ENCODE data around the gene LTBP4.
A peak's percentile ranks its signal among the peaks of the same experiment; 100 is the strongest.
"Not testable (repeated sequence)": the region's sequence is repeated elsewhere in the genome, so short reads cannot be mapped to it uniquely, and the experiment has no call there.

LTBP4 gene, protein sequence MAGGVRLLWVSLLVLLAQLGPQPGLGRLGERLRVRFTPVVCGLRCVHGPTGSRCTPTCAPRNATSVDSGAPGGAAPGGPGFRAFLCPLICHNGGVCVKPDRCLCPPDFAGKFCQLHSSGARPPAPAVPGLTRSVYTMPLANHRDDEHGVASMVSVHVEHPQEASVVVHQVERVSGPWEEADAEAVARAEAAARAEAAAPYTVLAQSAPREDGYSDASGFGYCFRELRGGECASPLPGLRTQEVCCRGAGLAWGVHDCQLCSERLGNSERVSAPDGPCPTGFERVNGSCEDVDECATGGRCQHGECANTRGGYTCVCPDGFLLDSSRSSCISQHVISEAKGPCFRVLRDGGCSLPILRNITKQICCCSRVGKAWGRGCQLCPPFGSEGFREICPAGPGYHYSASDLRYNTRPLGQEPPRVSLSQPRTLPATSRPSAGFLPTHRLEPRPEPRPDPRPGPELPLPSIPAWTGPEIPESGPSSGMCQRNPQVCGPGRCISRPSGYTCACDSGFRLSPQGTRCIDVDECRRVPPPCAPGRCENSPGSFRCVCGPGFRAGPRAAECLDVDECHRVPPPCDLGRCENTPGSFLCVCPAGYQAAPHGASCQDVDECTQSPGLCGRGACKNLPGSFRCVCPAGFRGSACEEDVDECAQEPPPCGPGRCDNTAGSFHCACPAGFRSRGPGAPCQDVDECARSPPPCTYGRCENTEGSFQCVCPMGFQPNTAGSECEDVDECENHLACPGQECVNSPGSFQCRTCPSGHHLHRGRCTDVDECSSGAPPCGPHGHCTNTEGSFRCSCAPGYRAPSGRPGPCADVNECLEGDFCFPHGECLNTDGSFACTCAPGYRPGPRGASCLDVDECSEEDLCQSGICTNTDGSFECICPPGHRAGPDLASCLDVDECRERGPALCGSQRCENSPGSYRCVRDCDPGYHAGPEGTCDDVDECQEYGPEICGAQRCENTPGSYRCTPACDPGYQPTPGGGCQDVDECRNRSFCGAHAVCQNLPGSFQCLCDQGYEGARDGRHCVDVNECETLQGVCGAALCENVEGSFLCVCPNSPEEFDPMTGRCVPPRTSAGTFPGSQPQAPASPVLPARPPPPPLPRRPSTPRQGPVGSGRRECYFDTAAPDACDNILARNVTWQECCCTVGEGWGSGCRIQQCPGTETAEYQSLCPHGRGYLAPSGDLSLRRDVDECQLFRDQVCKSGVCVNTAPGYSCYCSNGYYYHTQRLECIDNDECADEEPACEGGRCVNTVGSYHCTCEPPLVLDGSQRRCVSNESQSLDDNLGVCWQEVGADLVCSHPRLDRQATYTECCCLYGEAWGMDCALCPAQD (N-terminal part only)

DNA sequence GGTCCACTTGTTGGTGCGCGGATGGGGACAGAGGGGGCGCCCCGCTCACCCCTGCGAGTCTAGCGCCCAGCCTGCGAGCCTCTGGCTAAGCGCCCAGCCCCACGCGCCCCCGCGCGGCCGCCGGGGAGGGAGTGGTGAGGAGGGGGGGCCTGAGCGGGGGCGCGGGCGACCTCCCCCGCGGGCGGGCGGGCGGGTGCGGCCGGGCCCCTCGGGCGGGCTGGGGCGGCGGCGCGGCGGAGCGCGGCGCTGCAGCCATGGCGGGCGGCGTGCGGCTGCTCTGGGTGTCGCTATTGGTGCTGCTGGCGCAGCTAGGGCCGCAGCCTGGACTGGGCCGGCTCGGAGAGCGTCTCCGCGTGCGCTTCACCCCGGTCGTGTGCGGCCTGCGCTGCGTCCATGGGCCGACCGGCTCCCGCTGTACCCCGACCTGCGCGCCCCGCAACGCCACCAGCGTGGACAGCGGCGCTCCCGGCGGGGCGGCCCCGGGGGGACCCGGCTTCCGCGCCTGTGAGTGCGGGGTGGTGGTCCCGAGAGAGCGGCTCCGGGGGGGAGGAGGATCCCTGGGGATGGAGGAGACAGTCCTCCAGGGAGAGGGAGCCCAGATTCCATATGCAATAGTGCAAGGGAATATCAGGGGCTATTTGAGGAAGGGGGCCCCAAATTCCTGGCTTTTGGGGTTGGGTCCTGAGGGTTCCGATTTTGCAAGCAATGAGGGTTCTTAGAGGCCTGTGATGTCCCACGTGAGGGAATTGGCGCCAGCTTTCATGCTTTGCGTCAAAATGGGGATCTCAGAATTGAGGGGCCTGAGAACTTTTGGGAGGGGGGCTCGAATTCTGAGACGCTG is at the start of gene LTBP4:
TSS of gene LTBP4 (plus strand) at position 236 of the 841 bp plus-strand sequence. CDS start at position 255, 19 bp downstream.
- DNase-seq = peak; percentile 49 to 73 (median 54)

DNA sequence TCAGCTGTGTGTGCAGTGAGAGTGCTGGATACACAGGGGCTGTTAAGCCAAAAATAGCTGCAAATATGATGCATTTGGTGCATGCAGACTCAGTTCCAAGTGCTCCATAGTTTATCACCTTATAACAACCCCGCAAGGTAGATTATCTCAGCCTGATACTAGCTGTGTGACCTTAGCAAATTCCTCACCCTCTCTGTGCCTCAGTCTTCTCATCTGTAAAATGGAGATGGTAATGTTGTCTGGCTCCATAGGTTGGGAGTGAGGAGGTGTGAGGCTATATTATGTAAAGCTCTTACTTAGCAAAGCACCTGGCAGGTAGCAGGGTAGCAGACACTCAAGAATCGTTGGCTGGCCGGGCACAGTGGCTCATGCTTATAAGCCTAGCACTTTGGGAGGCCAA is 48.3 kb upstream of the LTBP4 start:
- DNase-seq = no peak

DNA sequence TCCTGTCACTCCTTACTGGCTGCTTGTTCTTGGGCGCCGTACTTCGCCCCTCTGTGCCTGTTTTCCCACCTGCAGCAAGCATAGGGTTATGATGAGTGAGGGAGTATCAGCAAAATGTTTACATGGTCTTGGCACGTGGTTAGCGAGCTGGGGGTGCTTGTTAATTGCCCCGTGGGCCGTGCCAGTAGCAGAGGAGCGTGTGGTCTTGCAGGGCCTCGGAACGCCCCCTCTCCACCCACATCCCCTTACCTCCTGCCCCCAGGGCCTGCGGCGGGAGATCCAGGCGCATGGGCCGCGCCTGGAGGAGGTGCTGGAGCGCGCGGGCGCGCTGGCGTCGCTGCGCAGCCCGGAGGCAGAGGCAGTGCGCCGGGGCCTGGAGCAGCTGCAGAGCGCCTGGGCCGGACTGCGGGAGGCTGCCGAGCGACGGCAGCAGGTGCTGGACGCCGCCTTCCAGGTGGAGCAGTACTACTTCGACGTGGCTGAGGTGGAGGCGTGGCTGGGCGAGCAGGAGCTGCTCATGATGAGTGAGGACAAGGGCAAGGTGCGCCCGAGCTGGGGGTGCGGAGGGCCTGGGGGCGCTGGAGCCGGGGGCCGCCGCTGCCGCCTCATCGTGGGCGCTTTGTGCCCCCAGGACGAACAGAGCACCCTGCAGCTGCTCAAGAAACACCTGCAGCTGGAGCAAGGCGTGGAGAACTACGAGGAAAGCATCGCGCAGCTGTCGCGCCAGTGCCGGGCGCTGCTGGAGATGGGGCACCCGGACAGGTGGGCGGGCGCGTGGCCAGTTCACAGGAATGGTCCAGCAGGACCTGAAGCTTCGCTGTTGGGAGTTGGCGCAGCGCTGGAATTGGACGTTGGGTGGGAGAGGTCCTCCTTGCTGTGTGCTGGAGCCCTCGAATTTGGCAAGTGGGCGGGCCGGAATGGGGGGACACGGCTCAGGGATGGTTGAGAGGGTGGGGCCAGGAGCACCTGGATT is 47.0 kb upstream of the LTBP4 start:
- DNase-seq = no peak

DNA sequence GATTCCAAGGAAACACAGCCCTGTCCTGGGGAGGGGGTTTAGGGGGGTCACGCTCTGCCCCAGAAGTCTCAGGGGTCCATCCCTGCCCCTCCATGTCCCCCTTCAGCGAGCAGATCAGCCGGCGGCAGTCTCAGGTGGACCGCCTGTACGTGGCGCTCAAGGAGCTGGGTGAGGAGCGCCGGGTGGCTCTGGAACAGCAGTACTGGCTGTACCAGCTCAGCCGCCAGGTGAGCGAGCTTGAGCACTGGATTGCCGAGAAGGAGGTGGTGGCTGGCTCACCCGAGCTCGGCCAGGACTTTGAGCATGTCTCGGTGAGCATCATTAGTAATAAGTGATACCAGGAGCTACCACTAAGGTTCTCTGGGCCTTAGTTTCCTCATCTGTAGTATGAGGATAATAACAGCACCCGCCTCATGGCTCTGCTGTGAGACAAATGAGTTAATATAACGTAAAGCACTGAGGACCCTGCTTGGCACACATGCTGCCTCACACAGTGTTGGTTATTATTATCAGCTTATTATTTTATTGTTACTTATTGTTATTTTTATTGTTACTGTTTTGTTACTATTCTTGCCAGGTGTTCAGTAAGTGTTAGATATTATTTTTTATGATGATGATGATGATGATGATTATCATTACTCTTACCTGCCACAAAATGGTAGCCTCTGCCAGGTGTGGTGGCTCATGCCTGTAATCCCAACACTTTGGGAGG is 45.0 kb upstream of the LTBP4 start:
- DNase-seq = no peak

DNA sequence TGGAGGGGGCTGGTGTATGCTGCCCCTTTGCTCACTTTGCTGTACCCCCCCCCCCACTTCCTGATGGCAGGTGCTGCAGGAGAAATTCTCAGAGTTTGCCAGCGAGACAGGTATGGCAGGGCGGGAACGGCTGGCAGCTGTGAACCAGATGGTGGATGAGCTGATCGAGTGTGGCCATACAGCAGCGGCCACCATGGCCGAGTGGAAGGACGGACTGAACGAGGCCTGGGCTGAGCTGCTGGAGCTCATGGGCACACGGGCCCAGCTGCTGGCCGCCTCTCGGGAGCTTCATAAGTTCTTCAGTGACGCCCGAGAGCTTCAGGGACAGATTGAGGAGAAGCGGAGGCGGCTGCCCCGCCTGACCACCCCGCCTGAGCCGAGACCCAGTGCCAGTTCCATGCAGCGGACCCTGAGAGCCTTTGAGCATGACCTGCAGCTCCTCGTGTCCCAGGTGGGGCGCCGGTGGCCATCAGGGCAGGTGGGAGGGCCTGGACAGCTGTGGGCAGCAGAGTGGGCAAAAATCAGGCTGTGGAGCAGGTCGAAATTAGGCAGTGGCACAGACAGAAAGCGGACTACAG is 44.1 kb upstream of the LTBP4 start:
- no peak for DNase-seq

DNA sequence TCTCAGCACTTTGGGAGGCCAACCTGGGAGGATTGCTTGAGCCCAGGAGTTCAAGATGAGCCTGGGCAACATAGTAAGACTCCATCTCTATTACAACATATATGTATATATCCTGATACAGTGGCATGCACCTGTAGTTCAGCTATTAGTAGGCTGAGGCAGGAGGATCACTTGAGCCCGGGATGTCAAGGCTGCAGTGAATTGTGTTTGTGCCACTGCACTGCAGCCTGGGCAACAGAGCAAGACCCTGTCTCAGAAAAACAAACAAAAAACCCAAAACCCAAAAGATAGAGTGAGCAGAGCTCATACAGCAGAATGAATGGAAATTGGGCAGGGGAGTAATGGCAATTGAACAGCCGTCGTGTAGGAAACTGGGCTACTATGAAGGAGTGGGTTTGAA is 41.8 kb upstream of the LTBP4 start:
- no peak for DNase-seq

DNA sequence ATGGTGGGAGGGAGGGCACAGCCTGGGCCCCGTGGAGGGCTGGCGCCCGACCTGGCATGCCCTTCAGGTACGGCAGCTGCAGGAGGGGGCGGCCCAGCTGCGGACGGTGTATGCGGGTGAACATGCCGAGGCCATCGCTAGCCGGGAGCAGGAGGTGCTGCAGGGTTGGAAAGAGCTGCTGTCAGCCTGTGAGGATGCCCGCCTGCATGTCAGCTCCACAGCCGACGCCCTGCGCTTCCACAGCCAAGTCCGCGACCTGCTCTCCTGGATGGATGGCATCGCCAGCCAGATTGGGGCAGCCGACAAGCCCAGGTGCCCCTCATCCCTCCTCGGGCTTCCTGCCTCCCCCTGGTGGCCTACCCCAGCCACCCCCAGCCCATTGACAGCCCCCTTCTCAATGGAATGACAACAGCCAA is 41.1 kb upstream of the LTBP4 start:
- no peak for DNase-seq

DNA sequence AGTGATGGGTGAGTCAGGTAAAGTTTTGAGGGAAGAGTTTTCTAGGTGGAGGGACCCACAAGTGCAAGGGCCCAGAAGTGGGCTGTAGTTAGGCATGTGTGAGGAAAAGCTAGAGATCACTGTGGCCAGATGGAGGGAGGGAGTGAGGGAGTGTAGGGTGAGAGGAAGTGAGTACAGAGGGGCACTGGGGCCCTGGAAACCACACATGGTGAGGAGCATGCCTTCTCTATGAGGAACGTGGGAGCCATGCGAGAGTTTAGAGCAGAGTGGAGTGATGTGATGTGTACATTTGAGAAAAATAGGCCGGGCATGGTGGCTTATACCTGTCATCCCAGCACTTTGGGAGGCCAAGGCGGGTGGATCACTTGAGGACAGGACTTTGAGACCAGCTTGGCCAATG is 39.2 kb upstream of the LTBP4 start:
- no peak for DNase-seq

DNA sequence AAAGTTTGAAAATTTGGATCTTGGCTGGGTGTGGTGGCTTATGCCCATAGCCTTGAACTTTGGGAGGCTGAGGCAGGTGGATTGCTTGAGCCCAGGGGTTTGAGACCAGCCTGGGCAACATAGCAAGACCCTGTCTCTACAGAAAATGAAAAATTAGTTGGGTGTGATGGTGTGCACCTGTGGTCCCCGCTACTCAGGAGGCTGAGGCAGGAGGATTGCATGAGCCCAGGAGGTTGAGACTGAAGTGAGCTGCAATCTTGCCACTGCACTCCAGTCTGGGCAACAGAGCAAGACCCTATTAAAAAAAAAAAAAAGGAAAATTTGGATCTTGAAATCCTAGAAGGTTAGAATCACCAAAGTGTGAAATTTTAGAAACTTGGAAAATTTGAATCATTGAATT is 36.6 kb upstream of the LTBP4 start:
- not testable (repeated sequence) for DNase-seq

DNA sequence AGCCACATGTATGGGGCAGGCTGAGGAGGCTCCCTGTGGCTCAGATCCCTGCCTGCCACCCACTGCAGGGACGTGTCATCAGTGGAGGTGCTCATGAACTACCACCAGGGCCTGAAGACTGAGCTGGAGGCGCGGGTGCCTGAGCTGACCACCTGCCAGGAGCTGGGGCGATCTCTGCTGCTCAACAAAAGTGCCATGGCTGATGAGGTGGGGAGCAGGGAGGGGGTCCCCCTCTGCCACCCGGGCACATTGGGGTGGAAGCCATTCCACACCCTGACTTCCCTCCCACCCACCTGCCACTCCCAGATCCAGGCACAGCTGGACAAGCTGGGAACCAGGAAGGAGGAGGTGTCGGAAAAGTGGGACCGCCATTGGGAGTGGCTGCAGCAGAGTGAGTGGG is 35.8 kb upstream of the LTBP4 start:
- no peak for DNase-seq

DNA sequence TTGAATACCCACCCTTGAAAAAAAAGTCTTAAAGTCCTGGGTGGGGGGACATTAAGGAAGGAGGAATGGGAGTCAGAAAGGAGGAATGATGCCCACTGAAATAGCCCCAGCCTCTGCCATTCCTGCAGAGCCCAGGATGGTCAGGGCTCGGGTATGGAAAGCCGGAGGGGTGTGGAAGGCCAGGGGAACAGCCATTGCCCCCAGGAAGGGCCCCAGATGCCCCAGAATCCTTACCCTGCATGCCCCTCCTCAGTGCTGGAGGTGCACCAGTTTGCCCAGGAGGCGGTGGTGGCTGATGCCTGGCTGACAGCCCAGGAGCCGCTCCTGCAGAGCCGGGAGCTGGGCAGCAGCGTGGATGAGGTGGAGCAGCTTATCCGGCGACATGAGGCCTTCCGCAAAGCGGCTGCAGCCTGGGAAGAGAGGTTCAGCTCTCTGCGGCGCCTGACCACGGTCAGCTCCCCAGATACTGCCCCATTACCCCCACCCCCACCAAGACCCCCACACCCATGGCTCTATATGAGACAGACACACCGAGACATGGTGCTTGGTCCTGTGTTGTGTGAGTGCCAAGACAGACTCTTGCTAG is 35.2 kb upstream of the LTBP4 start:
- DNase-seq = no peak

DNA sequence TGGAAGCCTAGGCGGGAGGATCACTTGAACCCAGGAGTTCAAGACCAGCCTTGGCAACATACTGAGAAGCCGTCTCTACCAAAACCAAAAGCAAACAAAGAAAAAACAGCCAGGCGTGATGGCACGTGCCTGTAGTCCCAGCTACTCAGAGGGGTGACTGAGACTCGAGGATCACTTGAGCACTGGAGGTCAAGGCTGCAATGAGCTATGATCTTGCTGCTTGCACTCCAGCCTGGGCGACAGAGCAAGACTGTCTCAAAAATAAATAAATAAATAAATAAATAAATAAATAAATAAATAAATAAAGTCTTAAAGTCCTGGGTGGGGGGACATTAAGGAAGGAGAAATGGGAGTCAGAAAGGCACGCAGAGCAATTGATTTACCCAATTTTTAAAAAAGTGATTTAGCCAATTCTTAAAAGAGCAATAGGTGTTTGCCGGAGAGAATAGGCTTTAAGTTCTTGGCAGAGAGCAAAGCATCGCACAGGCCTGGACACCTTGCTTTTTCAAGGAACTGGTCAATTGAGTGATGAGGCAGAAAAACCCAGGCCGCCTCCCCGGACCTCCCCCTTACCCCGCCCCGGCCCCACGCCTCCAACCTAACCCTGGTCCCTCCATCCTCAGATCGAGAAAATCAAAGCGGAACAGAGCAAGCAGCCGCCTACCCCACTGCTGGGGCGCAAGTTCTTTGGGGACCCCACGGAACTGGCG is 34.0 kb upstream of the LTBP4 start:
- DNase-seq = peak; percentile 35 to 71 (median 65)

DNA sequence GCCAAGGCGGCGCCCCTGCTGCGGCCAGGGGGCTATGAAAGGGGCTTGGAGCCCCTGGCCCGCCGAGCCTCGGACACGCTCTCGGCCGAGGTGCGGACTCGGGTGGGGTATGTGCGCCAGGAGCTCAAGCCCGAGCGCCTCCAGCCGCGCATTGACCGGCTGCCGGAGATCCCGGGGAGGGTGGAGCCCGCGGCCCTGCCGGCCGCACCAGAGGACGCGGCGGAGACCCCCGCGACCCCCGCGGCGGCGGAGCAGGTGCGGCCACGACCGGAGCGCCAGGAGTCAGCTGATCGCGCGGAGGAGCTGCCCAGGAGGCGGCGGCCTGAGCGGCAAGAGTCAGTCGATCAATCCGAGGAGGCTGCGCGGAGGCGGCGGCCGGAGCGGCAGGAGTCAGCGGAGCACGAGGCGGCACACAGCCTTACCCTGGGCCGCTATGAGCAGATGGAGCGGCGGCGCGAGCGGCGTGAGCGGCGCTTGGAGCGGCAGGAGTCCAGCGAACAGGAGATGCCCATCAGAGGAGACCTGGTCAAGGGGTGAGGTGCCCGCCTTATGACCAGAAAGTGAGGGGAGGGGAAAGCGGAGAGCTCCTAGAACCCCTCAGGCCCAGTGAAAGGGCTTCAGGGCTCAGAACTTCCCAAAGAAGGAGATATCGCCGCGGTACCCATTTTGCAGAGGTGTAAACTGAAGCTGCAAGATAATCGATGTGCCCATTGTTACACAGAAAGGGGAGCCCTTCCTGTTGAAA is 33.2 kb upstream of the LTBP4 start:
- peak in 2 of 3 donors; percentile 38 to 46 for DNase-seq

DNA sequence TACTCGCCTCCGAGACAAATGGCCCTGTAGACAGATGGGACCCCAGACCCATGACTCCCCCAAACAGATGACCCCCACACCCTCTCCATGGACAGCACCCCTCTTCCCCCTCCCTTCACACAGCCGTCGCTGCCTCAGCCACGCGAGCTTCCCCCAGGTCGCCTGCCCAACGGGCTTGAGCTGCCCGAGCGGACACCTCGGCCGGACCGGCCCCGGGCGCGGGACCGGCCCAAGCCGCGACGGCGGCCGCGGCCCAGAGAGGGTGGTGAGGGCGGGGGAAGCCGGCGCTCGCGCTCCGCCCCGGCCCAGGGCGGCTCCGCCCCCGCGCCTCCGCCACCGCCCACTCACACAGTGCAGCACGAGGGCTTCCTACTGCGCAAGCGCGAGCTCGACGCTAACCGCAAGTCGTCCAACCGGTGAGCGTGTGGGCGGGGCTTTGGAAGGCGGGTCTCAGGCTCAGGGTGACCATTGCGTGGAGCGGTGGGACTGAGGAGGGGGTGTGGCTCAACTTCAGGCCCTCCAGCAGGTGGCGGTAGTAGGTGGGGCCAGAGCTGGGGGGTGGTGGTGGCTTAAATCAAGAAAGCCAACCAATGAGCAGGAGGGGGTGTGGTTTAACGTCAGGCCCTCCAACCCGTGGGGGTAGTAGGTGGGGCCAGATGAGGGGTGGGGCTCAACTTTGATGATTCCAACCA is 30.7 kb upstream of the LTBP4 start:
- DNase-seq = peak; percentile 99 to 100 (median 100)

DNA sequence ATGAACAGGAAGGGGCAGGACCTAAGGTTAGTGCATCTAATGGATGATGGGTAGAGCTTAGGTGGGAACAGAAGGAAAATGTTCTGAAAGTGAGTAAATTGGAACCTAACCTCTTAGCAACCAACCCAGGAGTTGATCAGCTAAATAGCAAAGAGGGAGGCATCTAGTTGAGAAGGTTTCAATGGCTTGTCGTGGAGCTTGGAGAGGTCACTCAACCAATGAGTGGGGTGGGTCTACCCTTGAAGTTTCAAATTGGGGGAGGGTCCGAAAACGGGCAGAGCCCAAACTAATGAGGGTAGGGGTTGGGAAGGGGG is 30.2 kb upstream of the LTBP4 start:
- DNase-seq = no peak

DNA sequence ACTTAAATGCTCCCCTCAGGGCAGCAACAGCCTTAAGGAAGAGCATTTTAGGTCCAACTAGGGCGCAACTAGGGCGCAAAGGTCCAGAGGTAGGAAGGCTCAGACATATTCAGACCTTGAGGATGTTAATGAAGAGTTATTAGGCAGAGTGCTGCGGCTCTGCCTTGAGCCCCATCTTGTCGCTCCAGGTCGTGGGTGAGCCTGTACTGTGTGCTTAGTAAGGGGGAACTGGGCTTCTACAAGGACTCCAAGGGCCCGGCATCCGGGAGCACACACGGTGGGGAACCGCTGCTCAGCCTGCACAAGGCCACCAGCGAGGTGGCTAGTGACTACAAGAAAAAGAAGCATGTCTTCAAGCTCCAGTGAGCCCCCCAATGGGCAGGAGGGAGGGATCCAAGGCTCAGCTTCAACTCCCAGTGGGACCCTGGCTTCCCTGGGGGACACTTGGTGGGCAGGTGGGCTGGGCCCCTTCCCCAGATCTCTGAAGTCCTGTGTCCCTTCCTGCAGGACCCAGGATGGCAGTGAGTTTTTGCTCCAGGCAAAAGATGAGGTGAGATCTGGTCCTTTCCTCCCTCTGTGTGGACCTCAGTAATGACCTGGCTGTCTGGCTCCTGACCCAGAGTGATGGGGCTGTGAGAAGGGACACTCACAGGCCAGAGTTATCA is 29.2 kb upstream of the LTBP4 start:
- DNase-seq = no peak

DNA sequence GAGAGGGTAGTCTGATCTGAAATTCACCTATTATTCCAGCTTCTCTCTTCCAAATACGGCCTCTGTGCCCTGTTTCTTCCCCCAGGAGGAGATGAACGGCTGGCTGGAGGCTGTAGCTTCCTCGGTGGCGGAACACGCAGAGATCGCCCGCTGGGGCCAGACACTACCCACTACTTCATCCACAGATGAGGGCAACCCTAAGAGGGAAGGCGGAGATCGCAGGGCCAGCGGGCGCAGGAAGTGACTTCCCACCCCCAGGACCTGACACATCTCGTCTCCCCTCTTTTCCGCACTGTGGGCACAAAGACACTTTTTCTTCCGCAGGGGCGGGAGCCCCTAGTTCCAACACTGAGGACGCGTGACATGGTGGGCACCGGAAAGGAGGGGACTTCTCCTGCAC is 25.8 kb upstream of the LTBP4 start:
- DNase-seq = no peak
